GM19351 (cell line): ENCODE results near the gene RAC2.
"Not testable (repeated sequence)": the region's sequence is repeated elsewhere in the genome, so short reads cannot be mapped to it uniquely, and the experiment has no call there.

Source experiments
- ATAC-seq: cut with Tn5 transposase; IDR thresholded peaks from one replicate; pipeline ENCODE4 v1.9.1; 2021; ENCODE audit warnings: mild to moderate bottlenecking, moderate library complexity; ENCODE audit not compliant: unreplicated experiment

The RAC2 gene

DNA sequence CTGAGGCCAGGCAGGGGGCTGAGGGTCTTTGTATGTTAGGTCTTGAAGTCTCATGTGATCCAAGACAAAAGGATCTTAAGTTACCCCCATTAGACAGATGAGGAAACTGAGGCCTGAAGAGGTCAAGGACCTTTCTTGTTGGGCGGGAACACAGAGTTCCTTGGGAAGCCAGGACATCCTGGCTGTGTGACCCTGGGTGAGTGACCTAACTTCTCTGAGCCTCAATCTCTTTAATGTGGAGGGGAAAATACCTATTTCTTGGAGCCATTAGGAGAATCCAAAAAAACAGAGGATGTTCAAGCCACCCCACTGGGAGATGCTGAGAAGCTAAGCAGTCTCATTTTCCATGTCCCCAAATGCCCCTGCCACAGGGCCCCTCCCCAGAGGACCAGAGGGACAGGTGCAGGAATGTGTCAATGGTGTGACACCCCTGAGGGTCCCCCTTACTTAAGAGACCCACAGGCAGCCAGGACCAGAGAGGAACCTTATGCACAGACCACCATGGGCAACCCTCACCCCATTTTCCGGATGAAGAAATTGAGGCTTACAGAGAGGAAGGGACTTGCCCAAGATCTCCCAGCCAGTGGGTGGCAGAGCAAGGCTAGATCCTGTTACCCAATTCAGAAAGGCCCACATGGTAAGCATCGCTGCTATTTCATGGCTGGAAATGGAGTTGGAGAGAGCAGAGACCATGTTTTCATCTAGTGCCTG is 8.0 kb downstream of the RAC2 start:
- ATAC-seq, result no peak

- no peak for ATAC-seq
Observed at GRCh38 chr22:37234736-37235711, 9.0 kb downstream of the RAC2 start.

- no peak for ATAC-seq
Observed at GRCh38 chr22:37233751-37234631, 10.1 kb downstream of the RAC2 start.

- ATAC-seq, result not testable (repeated sequence)
Observed at GRCh38 chr22:37233371-37233750, 10.7 kb downstream of the RAC2 start.

DNA sequence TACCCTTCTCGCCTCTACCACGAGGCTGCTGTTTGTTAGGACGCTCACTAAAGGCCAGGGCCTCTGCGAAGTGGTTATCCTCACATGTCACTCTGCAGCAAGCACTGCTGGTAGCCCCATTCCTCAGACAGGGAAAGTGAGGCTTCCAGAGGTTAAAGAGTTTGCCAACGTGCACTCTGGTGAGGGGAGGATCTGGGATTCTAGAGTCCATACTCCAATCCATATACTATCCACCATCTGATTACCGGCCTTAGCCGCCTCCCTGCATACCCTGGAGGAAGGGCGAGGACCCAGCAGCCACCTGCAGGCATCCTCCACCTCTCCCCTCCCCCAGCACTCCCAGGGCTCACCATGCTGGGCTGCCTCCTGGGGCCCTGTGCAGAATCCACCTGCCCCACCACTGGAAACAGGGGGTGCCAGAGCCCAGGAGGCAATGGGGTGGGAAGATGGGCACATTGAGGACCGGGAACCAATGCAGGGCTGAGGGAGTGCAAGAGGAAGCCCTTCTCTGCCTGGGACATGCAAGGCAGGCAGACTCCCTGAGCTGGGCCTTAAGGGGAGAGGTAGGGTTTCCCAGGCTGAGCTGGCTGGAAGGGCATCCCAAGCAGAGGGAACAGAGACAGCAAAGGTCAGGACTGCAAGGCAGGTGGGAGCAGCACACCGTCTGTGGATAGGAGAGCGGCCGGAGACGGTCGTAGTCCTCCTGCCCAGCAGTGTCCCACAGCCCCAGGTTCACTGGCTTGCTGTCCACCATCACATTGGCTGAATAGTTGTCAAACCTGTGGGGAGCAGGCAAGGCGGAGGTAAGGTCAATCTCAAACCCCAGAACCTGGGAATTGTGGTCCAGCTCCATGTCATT is 11.7 kb downstream of the RAC2 start:
- ATAC-seq, result no peak

- ATAC-seq, result no peak
Observed at GRCh38 chr22:37231406-37232139, 12.5 kb downstream of the RAC2 start.

DNA sequence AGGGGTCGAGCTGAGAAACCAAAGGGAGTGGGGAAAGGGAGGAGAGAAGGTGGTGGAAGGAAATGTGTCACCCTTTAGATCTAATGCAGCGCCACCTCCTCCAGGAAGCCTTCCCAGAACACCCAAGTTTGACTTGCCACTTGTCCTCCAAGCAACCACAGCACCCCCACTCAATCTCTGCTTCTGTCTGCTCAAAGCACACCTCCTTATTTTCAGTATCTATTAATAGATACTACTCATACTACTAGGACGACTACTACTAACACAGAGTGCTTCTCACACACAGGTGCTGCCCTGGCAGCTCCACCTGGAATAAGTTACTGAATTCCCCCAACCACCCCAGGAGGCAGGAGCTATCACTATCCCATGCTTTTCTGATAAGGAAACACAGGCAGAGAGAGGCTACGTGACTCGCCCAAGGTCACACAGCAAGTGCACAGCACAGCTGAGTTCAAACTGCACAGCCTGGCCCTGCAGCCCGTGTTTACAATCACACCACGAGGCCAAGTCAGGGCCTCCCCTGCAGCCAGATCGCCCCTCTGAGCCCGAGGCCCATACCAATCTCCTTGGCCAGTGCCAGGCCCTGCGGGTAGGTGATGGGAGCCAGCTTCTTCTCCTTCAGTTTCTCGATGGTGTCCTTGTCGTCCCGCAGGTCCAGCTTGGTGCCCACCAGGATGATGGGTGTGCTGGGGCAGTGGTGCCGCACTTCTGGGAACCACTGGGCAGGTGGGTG is 13.2 kb downstream of the RAC2 start:
- ATAC-seq, result peak; percentile 63

DNA sequence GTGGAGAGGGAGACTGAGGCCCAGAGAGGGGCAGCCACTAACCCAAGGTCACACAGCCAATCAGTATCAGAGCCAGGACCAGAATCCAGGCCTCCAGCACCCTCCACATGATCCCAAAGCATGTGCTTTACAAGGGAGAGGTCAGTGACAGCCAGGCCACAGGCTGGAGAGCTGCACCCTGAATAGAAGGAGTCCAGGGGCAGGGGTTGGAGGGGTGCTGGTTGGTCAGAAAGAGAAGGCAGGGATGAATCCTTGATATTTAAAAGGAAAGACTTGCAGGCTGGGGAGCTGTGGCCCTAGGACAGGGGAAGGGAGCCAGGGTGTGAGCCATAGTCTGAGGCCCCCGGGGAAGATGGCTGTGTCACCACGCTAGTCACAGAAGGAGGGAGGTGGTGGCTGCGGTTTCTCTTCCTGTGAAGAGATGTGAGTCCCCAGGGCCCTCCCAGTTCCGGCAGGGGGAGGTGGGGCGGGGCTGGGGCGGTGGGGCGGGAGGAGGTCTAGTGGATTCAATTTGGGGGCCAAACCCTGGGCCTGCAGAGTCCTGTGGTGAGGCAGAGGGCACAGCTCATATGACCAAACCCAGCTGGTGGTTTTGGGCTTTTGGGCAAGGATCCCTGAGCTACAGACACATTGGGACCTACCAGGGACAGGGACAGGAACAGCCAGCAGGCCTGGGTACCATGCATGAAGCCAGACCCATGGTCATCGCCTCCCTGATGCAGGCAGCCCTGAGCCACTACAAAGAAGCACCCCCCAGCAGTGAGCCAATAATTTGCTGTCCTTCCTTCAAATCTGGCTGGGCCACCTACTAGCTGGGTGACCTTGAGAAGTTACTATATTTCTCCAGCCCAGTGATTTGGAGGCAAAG is 14.0 kb downstream of the RAC2 start:
- no peak for ATAC-seq

DNA sequence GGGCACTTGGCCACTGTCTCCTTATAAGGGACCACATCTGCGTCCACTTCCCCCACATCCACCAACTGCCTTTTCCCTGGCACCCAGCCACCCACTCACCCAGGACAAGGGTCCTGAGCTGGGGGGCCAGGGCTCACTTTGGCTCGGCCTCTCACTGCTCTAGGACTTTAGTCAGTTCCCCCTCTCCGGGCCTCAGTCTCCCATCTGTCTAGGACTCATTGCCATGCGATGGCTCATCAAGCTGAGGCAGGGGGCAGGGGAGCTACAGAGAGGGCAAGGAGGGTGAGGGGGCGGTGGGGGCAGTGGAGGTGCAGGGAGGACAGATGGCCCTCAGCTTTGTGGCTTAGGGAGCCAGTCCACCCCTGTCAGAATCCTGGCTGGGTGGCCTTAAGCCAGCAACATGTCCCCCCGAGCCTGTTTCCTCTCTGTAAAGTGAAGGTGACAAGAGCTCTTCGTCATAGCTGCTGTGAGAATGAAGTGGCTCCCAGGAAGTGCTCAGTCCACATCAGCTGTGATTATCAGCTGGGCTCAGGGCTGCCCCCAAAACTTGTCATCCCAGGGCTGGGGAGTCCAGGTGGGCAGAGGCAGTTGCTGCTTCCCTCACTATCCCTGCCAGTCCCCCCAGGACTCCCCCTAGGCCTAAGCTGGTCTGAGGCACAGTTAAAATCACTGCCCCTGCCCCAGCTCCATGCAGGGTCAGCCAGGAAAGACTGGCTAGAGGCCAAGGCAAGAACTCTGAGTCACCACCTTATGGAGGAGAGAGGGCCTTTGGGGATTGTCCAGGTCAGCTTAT is 14.9 kb downstream of the RAC2 start:
- ATAC-seq, result no peak

- ATAC-seq, result no peak
Observed at GRCh38 chr22:37228106-37229011, 15.7 kb downstream of the RAC2 start.

DNA sequence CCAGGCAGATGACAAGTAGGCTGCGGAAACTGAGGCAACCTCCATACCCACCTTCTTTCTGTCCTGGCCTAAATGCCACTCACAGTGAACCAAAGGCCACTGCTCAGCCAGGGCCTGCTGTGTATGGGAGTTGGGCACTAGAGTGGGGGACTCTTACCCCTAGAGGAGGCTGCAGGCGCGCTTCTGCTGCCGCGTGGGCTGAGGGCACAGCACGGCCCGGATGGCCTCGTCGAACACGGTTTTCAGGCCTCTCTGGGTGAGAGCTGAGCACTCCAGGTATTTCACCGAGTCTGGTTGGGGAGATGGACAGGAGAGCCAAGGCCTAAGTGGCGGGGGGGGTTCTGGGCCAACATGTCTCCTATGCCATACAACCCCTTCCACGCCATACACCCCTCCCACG is 17.6 kb downstream of the RAC2 start:
- no peak for ATAC-seq

DNA sequence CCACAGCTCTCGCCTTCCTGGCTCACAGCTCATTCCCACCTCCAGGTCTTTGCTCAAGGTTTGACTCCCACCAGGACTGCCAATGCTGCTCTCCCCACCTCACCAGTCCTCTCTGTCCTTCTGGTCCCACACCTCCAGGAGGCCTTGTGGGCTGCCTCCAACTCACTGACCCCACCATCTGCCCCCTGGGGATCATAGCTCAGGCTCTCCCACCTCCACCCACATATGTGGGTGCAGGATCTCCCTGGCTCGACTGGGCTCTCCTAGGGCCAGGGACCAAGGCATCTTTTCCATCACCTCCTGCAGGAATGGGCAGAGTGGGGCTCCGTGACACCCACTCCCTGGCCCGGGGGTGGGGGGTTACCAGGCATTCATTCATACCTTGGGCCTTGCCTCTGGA is 18.0 kb downstream of the RAC2 start:
- ATAC-seq, result no peak

DNA sequence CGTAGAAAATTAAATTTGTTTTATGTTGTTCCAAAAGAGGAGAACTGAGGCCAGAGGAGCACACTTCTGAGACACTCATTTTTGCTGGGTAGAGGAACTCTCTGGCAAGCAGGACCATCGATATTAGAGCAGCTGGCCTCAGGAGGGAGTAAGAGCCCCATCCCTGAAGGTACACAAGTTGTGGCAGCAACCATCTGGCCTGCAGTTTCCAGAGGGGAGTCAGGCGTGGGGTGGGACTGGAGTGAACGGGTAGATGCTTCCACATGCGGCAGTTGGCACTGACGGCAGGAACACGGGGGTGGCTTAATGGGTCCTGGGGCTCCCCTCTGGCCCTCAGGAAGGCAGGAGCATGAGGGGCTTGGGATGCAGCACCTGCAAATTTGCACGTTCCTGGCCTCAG is 18.6 kb downstream of the RAC2 start:
- ATAC-seq, result no peak

DNA sequence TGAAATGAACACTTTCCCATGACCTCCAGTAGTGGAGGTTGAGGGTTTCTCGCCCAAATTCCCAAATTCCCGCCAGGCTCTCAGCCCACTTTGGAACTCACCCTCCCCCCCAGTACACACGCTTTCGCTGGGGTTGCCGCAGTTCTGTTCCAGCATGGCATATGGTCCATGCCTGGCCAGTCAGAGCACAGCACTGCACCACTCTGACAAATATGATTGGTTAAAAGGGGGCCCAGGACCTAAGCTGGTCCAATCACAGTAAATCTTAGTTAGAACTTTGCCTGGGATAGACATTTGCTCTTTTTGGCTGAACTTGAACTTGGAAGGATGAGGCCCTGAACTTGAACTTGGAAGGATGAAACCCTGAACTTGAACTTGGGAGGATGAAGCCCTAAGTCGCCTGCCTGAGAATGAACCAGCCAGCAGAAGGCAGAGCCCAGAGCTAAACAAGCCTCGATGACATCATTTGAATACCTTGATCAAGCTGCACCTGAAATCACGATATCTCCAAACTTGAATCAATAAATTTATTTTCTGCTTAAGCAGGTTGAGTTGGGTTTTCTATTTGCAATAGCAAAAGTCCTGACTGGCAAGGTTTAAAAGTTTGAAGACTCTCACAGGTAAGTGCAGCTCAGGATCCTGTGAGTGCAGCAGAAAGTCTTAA is 19.2 kb downstream of the RAC2 start:
- no peak for ATAC-seq

DNA sequence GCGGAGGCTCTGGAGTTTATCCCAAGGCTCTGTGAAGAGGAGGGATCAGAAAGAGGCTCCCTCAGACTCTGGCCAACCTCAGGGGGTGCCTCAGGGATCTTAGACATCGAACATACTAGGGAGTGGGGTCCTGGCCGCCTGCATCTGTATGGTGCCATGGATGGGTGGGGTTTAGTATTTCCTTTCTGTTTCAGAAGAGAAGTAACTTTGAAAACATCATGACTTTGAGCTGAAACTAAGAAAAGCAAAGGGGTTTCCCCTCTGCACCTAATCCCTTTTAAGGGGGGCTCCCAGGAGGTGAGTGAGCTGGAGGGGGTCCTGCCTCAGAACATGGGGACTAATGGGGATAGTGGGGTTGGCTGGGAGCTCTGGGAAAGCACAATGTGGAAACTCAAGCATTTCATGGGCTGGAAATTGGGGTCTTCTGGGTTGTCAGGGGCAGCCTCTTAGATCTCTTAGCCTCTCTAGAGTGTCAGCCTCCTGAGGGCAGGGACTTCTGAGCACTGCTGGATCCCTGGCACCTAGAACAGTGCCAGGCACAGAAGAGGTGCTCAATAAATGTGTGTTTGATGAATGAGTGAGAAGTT is 20.0 kb downstream of the RAC2 start:
- ATAC-seq, result no peak
